ENCODE data around the gene LDLRAD3. TPM values are rescaled to one million over a fixed set of nuclear protein-coding genes. Genes with fewer than 3 reads are reported as not detected.

The LDLRAD3 gene
- total and polyA plus RNA-seq, 4 donors, result 2.3 to 19.6 (median 10.8) TPM

GRCh38 chr11:36257351-36257750 is 313.5 kb downstream of the LDLRAD3 start:
- ATAC-seq (ENCODE audit: low FRiP score) (no peak), DNase-seq (no peak)
- intact Hi-C loops (cut with DNase I), result loop anchor here in 1 of 2 donors (5.0 kb wide), 1 partner anchor 435 kb away; no protein-coding TSS in a partner anchor
- Histone ChIP-seq H3K27me3 (ENCODE audit: control insufficient read depth in 1 of 2, insufficient read depth in 2 of 2, low read length in 1 of 2) (no peaks in the 10 kb centered on the region), H3K4me3 (ENCODE audit: low read length in 2 of 2) (no peak overlapping the region), H3K27ac (ENCODE audit: low read depth in 1 of 2, low read length in 2 of 2) (no peak overlapping the region), H3K36me3 (ENCODE audit: control insufficient read depth in 1 of 2, insufficient read depth in 2 of 2, low read length in 1 of 2) (no peaks in the 10 kb centered on the region), H3K9me3 (ENCODE audit: control insufficient read depth, low read length) (peaks cover 3% of the 10 kb centered on the region), H3K4me1 (ENCODE audit: control insufficient read depth in 1 of 2, insufficient read depth in 2 of 2, low read length in 2 of 2) (no peaks in the 10 kb centered on the region)
- WGBS, 2 donors, result 73 to 82% methylated on average over 5 of the region's 5 CpGs

DNA sequence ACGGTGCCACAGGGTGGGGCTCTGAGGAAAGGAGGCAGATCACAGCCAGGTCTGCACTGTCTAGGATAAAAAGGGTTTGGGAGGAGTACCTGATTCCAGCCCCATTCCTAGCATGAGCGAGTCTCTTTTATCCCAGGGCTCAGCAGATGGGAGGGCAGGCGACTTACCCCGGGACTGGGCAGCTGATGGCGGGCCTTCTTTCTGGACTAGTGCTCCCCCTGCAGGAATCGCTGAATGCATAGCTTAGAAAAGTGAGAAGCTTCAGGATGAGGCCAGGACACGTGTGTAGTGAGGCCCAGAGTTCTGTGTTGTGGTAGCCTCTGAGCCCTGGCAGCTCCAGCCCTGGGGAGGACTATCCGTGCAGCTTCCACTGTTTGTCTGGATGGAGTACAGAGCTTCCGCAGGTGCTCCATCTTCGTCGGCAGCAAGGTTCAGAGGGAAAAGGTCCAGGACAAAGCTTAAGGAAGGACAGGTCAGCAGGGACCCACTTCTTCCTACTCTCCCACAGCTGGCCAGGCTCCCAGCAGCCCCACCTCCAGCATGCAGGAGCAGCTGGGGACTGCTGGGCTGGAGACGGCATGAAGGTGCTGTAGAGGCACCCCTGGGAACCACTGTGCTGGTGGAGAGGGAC is 315.0 kb downstream of the LDLRAD3 start:
- DNase-seq (peak in 1 of 2 donors; percentile 70), ATAC-seq (ENCODE audit: low FRiP score) (peak; percentile 76)
- Histone ChIP-seq H3K36me3 (ENCODE audit: control insufficient read depth in 1 of 2, insufficient read depth in 2 of 2, low read length in 1 of 2) (no peaks in the 10 kb centered on the region), H3K4me1 (ENCODE audit: control insufficient read depth in 1 of 2, insufficient read depth in 2 of 2, low read length in 2 of 2) (no peaks in the 10 kb centered on the region), H3K27ac (ENCODE audit: low read depth in 1 of 2, low read length in 2 of 2) (no peak overlapping the region), H3K9me3 (ENCODE audit: control insufficient read depth, low read length) (peaks cover 3% of the 10 kb centered on the region), H3K27me3 (ENCODE audit: control insufficient read depth in 1 of 2, insufficient read depth in 2 of 2, low read length in 1 of 2) (no peaks in the 10 kb centered on the region), H3K4me3 (ENCODE audit: low read length in 2 of 2) (no peak overlapping the region)
- intact Hi-C loops (cut with DNase I), result loop anchor here in 1 of 2 donors (5.0 kb wide), 1 partner anchor 437 kb away; no protein-coding TSS in a partner anchor
- 42 to 55% methylated on average over 12 of the region's 12 CpGs for WGBS, 2 donors

- no peak overlapping the region for H3K27ac ChIP-seq (ENCODE audit: low read depth in 1 of 2, low read length in 2 of 2)
- peaks cover 3% of the 10 kb centered on the region for H3K9me3 ChIP-seq (ENCODE audit: control insufficient read depth, low read length)
- 86 to 88% methylated on average over 4 of the region's 4 CpGs for WGBS, 2 donors
- no peaks in the 10 kb centered on the region for H3K4me1 ChIP-seq (ENCODE audit: control insufficient read depth in 1 of 2, insufficient read depth in 2 of 2, low read length in 2 of 2)
- no peak for DNase-seq
- H3K27me3 ChIP-seq (ENCODE audit: control insufficient read depth in 1 of 2, insufficient read depth in 2 of 2, low read length in 1 of 2), result no peaks in the 10 kb centered on the region
- H3K4me3 ChIP-seq (ENCODE audit: low read length in 2 of 2), result no peak overlapping the region
- no peak for ATAC-seq (ENCODE audit: low FRiP score)
- intact Hi-C loops (cut with DNase I), result loop anchor here (10.0 kb wide), 2 partner anchors 126 to 776 kb away; no protein-coding TSS in a partner anchor
- H3K36me3 ChIP-seq (ENCODE audit: control insufficient read depth in 1 of 2, insufficient read depth in 2 of 2, low read length in 1 of 2), result no peaks in the 10 kb centered on the region
These were observed 317.2 kb downstream of the LDLRAD3 start for GRCh38 chr11:36261094-36261493.

DNA sequence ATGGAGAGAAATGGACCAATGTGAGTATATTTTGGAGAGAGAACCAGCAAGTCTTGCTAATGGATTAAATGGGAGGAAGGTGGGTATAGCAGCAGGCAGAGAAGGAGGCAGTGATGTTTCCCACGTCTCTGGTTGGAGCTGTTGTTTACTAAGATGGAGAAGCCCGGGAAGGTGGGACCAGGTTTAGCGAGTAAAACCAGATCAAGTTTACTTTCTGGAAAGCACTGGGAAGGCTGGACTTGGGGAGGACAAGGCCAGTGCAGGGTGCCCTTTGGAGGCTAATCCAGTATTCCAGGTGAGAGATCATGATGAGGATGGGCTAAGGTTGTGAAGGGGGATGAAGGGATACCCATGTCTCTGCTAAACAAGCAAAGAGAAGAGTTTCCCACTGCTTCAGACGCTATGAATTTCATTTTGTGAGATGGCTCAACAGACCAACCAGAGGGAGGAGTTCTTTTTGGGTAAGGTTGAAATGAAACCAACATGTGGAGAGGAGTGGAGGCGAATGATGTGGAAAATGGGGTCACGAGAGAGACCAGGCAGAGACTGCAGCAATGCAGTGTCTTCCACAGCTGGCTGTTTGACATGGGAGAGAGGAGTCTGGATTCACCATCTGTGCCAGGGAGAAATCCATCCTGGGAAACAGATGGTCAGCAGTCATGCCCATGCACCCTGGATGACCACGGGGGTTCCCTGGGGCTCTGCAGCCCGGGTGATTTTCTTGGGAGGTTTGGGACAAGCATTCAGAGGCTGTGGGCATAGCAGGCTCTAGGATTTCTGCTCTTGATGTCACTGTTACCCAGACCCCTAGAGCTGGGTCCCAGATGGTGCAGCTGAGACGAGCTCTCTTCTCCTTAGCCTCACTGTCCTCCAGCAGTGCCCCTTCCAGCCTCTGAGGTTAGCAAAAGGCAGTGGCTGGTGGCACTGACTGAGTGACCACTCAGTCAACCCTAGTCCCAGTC is 320.4 kb downstream of the LDLRAD3 start:
- WGBS, 2 donors, result 74 to 81% methylated on average over 9 of the region's 9 CpGs

GRCh38 chr11:36264973-36265344 is 321.1 kb downstream of the LDLRAD3 start:
- ATAC-seq (ENCODE audit: low FRiP score), result no peak

More for the DNA sequence above, 320.4 kb downstream of the LDLRAD3 start:
- Histone ChIP-seq H3K27me3 (ENCODE audit: control insufficient read depth in 1 of 2, insufficient read depth in 2 of 2, low read length in 1 of 2) (no peaks in the 10 kb centered on the region), H3K36me3 (ENCODE audit: control insufficient read depth in 1 of 2, insufficient read depth in 2 of 2, low read length in 1 of 2) (no peaks in the 10 kb centered on the region), H3K9me3 (ENCODE audit: control insufficient read depth, low read length) (no peaks in the 10 kb centered on the region), H3K27ac (ENCODE audit: low read depth in 1 of 2, low read length in 2 of 2) (no peak overlapping the region), H3K4me1 (ENCODE audit: control insufficient read depth in 1 of 2, insufficient read depth in 2 of 2, low read length in 2 of 2) (no peaks in the 10 kb centered on the region), H3K4me3 (ENCODE audit: low read length in 2 of 2) (no peak overlapping the region)
- DNase-seq, result no peak
- ATAC-seq (ENCODE audit: low FRiP score), result no peak
- intact Hi-C loops (cut with DNase I), result loop anchor here (2.0 to 10.0 kb wide), 3 partner anchors 129 to 779 kb away; no protein-coding TSS in a partner anchor

GRCh38 chr11:36265793-36266628 is 322.1 kb downstream of the LDLRAD3 start:
- no peak overlapping the region for H3K4me3 ChIP-seq (ENCODE audit: low read length in 2 of 2)
- 33 to 34% methylated on average over 12 to 13 of the region's 13 CpGs for WGBS, 2 donors
- H3K27me3 ChIP-seq (ENCODE audit: control insufficient read depth in 1 of 2, insufficient read depth in 2 of 2, low read length in 1 of 2), result no peaks in the 10 kb centered on the region
- peak; percentile 62 for ATAC-seq (ENCODE audit: low FRiP score)
- H3K27ac ChIP-seq (ENCODE audit: low read depth in 1 of 2, low read length in 2 of 2), result no peak overlapping the region
- no peaks in the 10 kb centered on the region for H3K36me3 ChIP-seq (ENCODE audit: control insufficient read depth in 1 of 2, insufficient read depth in 2 of 2, low read length in 1 of 2)
- no peaks in the 10 kb centered on the region for H3K9me3 ChIP-seq (ENCODE audit: control insufficient read depth, low read length)
- DNase-seq, result peak; percentile 58 to 80
- intact Hi-C loops (cut with DNase I), result loop anchor here (2.0 to 10.0 kb wide), 4 partner anchors 131 to 781 kb away; no protein-coding TSS in a partner anchor
- H3K4me1 ChIP-seq (ENCODE audit: control insufficient read depth in 1 of 2, insufficient read depth in 2 of 2, low read length in 2 of 2), result no peaks in the 10 kb centered on the region

More at GRCh38 chr11:36264973-36265344, 321.1 kb downstream of the LDLRAD3 start:
- no peak for DNase-seq
- no peaks in the 10 kb centered on the region for H3K27me3 ChIP-seq (ENCODE audit: control insufficient read depth in 1 of 2, insufficient read depth in 2 of 2, low read length in 1 of 2)
- H3K9me3 ChIP-seq (ENCODE audit: control insufficient read depth, low read length), result no peaks in the 10 kb centered on the region
- no peaks in the 10 kb centered on the region for H3K4me1 ChIP-seq (ENCODE audit: control insufficient read depth in 1 of 2, insufficient read depth in 2 of 2, low read length in 2 of 2)
- no peak overlapping the region for H3K27ac ChIP-seq (ENCODE audit: low read depth in 1 of 2, low read length in 2 of 2)
- H3K36me3 ChIP-seq (ENCODE audit: control insufficient read depth in 1 of 2, insufficient read depth in 2 of 2, low read length in 1 of 2), result no peaks in the 10 kb centered on the region
- 75 to 97% methylated on average over 5 of the region's 5 CpGs for WGBS, 2 donors
- intact Hi-C loops (cut with DNase I), result loop anchor here (2.0 to 10.0 kb wide), 4 partner anchors 130 to 780 kb away; no protein-coding TSS in a partner anchor
- no peak overlapping the region for H3K4me3 ChIP-seq (ENCODE audit: low read length in 2 of 2)

DNA sequence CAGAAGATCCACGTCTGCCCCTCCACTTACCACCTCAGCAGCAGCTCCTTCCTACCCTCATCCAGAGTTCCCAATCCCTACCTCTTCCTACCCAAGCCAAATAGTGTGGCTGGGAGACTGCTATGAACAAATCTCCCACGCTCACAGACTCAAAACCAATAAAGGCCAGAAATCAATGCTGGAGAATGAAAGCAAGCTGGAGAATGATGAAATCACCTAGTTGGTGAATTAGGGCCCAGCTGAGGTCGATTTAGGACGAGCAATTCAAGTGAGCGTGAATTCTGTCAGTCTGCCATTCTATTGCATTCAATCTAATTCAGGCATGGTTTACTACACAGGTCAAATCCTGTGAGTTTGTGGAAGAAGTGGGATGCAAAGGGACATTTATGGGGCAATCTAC is 322.9 kb downstream of the LDLRAD3 start:
- peaks cover 0 to under 1% of the 10 kb centered on the region in 2 donors for H3K36me3 ChIP-seq (ENCODE audit: control insufficient read depth in 1 of 2, insufficient read depth in 2 of 2, low read length in 1 of 2)
- no peak overlapping the region for H3K4me3 ChIP-seq (ENCODE audit: low read length in 2 of 2)
- DNase-seq (no peak), ATAC-seq (ENCODE audit: low FRiP score) (no peak)
- no peak overlapping the region for H3K27ac ChIP-seq (ENCODE audit: low read depth in 1 of 2, low read length in 2 of 2)
- no peaks in the 10 kb centered on the region for H3K4me1 ChIP-seq (ENCODE audit: control insufficient read depth in 1 of 2, insufficient read depth in 2 of 2, low read length in 2 of 2)
- no peaks in the 10 kb centered on the region for H3K27me3 ChIP-seq (ENCODE audit: control insufficient read depth in 1 of 2, insufficient read depth in 2 of 2, low read length in 1 of 2)
- intact Hi-C loops (cut with DNase I), result loop anchor here (2.0 to 10.0 kb wide), 4 partner anchors 132 to 782 kb away; no protein-coding TSS in a partner anchor
- no peaks in the 10 kb centered on the region for H3K9me3 ChIP-seq (ENCODE audit: control insufficient read depth, low read length)
- 59 to 65% methylated on average over 5 of the region's 5 CpGs for WGBS, 2 donors
